CD14-positive monocyte (primary cell): ENCODE measurements around the gene BAHCC1. TPM values are rescaled to one million over a fixed set of nuclear protein-coding genes. Genes with fewer than 3 reads are reported as not detected.

Source experiments
- DNase-seq, 3 donors: peaks; one replicate each; pipeline ENCODE4 v3.0.0-alpha.2; 2011 to 2022
- H2AFZ ChIP-seq: 2 replicates; pipeline ENCODE4 v1.6.0; 2012; ENCODE audit warnings: mild to moderate bottlenecking, low read depth, low read length, inconsistent platforms; ENCODE audit not compliant: insufficient read depth, poor library complexity, severe bottlenecking
- H3K27ac ChIP-seq, 2 donors: 1 replicate in 1 of 2; 2 replicates in 1 of 2; pipeline ENCODE4 v1.5.1; 2012 to 2013; ENCODE audit warnings: low read length in 2 of 2, control low read depth in 1 of 2, inconsistent platforms in 1 of 2, low read depth in 1 of 2, mild to moderate bottlenecking in 1 of 2
- H3K27me3 ChIP-seq, 2 donors: one replicate each; pipeline versions ENCODE4 v1.6.0 to v1.6.1; 2011 to 2013; ENCODE audit warnings: low read length in 2 of 2; ENCODE audit not compliant: control insufficient read depth in 2 of 2, insufficient read depth in 2 of 2
- H3K36me3 ChIP-seq, 2 donors: replicated peaks in 1 of 2; 1 replicate in 1 of 2; 2 replicates in 1 of 2; pipeline versions ENCODE4 v1.5.1 to v1.6.1; 2012 to 2013; ENCODE audit warnings: low read length in 2 of 2, control low read depth in 1 of 2, inconsistent platforms in 1 of 2, mild to moderate bottlenecking in 1 of 2; ENCODE audit not compliant: insufficient read depth in 2 of 2, control insufficient read depth in 1 of 2
- H3K4me1 ChIP-seq, 2 donors: 1 replicate in 1 of 2; 2 replicates in 1 of 2; pipeline versions ENCODE4 v1.5.1 to v1.6.1; 2012 to 2013; ENCODE audit warnings: low read length in 2 of 2, control low read depth in 1 of 2, inconsistent platforms in 1 of 2, mild to moderate bottlenecking in 1 of 2, moderate library complexity in 1 of 2; ENCODE audit not compliant: insufficient read depth in 2 of 2, control insufficient read depth in 1 of 2
- H3K4me2 ChIP-seq: replicated peaks from 2 replicates; pipeline ENCODE3; 2012; ENCODE audit warnings: low read length, moderate library complexity, mild to moderate bottlenecking; ENCODE audit not compliant: poor library complexity, severe bottlenecking; ENCODE audit errors: extremely low read depth
- H3K4me3 ChIP-seq, 3 experiments: fragments of 200-600 bp in 1 of 3; sonication (generic) in 1 of 3; replicated peaks in 1 of 3; 1 replicate in 2 of 3; 2 replicates in 1 of 3; pipeline ENCODE4 v1.5.1; 2011 to 2013; ENCODE audit warnings: low read length in 3 of 3, mild to moderate bottlenecking in 3 of 3, control low read depth in 2 of 3, low read depth in 2 of 3, inconsistent platforms in 1 of 3, moderate library complexity in 1 of 3
- H3K79me2 ChIP-seq: 2 replicates; pipeline ENCODE4 v1.6.0; 2012; ENCODE audit warnings: mild to moderate bottlenecking, control low read depth, inconsistent platforms, low read length, moderate library complexity; ENCODE audit not compliant: insufficient read depth
- H3K9ac ChIP-seq: 2 replicates; pipeline ENCODE4 v1.6.0; 2017; ENCODE audit warnings: low read length, mild to moderate bottlenecking; ENCODE audit not compliant: insufficient read depth, poor library complexity, severe bottlenecking
- H3K9me3 ChIP-seq, 2 donors: replicated peaks in 1 of 2; 1 replicate in 1 of 2; 2 replicates in 1 of 2; pipeline versions ENCODE4 v1.5.1 to v1.6.1; 2012 to 2013; ENCODE audit warnings: low read length in 2 of 2, control low read depth in 1 of 2; ENCODE audit not compliant: control insufficient read depth in 1 of 2, insufficient read depth in 1 of 2
- H4K20me1 ChIP-seq: 2 replicates; pipeline ENCODE4 v1.6.0; 2012; ENCODE audit warnings: mild to moderate bottlenecking, low read length, control low read depth, moderate library complexity; ENCODE audit not compliant: insufficient read depth
- H3K27ac Mint-ChIP-seq, 7 donors: one replicate each; pipeline ENCODE4 v1.8.0; 2020; ENCODE audit warnings: mild to moderate bottlenecking in 7 of 7, mixed read lengths in 7 of 7, moderate library complexity in 6 of 7, inconsistent platforms in 2 of 7
- H3K27me3 Mint-ChIP-seq, 3 donors: one replicate each; pipeline ENCODE4 v1.8.0; 2021 to 2022; ENCODE audit warnings: low read depth in 3 of 3, mild to moderate bottlenecking in 3 of 3, mixed read lengths in 3 of 3, moderate library complexity in 3 of 3, inconsistent platforms in 1 of 3
- H3K36me3 Mint-ChIP-seq, 2 donors: one replicate each; pipeline ENCODE4 v1.8.0; 2020; ENCODE audit warnings: mixed read lengths in 2 of 2, inconsistent platforms in 1 of 2, mild to moderate bottlenecking in 1 of 2
- H3K4me1 Mint-ChIP-seq: one replicate; pipeline ENCODE4 v1.8.0; 2020; ENCODE audit warnings: mild to moderate bottlenecking, mixed read lengths
- H3K4me3 Mint-ChIP-seq, 2 donors: one replicate each; pipeline ENCODE4 v1.8.0; 2020; ENCODE audit warnings: mild to moderate bottlenecking in 2 of 2, mixed read lengths in 2 of 2, moderate library complexity in 1 of 2
- H3K9me3 Mint-ChIP-seq, 7 donors: one replicate each; pipeline ENCODE4 v1.8.0; 2020 to 2022; ENCODE audit warnings: mixed read lengths in 7 of 7, mild to moderate bottlenecking in 6 of 7, moderate library complexity in 6 of 7, inconsistent platforms in 2 of 7
- WGBS: methylation state at CpG from one replicate; pipeline ENCODE4 v1.1.5; 2013; ENCODE audit warnings: missing lambda C conversion rate; ENCODE audit not compliant: insufficient coverage; 5-methylcytosine and 5-hydroxymethylcytosine counted together
- intact Hi-C, 2 donors: fragments of 100-400 bp; cut with micrococcal nuclease; formaldehyde crosslinking; loops; one replicate each; pipeline versions ENCODE4 v1.15.0 to v1.15.1; 2023
- polyA plus RNA-seq, 3 donors: library from polyadenylated mRNA; depleted of rRNA in 1 of 3; unstranded in 2 of 3; stranded (reverse) in 1 of 3; fragments of 300-500 nt in 2 of 3; fragments of >200 nt in 1 of 3; fragmentation: Illumina TruSeq in 2 of 3; gene quantifications; 1 replicate in 2 of 3; 2 replicates in 1 of 3; pipeline ENCODE4 v1.2.3, GENCODE V29; 2012 to 2021
- TF ChIP-seq, protein P1 (sequence below): fragments of 200-600 bp; IDR thresholded peaks from one replicate; pipeline ENCODE4 v1.8.0; 2022; ENCODE audit warnings: antibody characterized with exemption, mild to moderate bottlenecking

The BAHCC1 gene
- polyA plus RNA-seq, 3 donors: 0.11 to 8.8 (median 0.27) TPM

DNA sequence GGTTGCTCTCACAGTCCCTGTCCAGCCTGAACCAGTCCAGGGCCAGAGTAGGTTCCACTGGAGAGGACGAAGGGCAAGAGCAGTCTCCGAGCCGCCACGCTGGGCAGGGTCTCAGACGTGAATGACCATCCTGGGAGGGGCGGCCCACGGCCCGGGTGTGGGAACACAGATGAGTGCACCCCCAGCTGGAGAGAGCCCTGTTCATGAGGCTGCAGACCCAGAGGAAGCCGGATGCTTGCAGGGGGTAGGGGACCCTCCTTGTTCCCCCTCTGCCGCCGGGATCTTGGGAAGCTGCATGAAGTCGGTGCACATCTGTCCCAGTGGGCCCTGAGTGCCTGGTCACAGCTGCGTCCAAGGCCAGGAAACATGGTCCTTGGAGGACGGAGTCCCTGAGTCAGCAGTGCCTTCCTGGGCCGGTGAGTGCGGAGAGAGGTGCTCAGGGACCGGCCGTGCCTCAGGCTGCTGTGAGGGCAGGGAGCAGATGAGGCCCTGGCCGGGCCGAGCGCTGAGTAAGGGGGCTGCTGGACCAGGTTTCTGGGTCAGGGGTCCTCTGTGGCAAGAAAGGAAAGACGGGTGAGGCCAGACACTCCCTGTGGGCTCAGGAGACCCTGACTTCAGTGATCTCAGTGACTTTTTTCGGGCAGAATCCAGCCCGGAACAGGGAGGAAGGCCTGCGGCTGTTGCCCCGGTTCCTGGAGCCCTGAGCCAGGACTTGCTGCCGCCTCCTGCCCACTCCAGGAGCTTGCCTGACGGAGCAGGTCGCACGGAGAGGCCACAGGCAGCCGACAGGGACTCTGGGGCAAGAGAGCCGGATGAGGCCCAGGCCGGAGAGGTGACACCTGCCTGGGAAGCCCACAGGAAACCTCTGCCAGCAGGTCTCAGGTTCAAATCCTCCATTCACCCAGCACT lies 71.6 kb downstream of the BAHCC1 start:
- H3K27ac ChIP-seq: no peak overlapping the region
- no peak overlapping the region for H2AFZ ChIP-seq
- H3K9ac ChIP-seq: no peak overlapping the region
- H3K4me3 Mint-ChIP-seq: no peak overlapping the region
- H3K9me3 ChIP-seq: no peaks in the 10 kb centered on the region
- 93% methylated on average over 32 of the region's 33 CpGs for WGBS
- DNase-seq: no peak
- peaks cover 5% of the 10 kb centered on the region in 2 donors for H3K4me1 ChIP-seq
- H3K9me3 Mint-ChIP-seq: peaks cover 0 to 1% (median 0%) of the 10 kb centered on the region in 7 donors
- H3K27me3 ChIP-seq: no peaks in the 10 kb centered on the region
- TF ChIP-seq, protein P1, sequence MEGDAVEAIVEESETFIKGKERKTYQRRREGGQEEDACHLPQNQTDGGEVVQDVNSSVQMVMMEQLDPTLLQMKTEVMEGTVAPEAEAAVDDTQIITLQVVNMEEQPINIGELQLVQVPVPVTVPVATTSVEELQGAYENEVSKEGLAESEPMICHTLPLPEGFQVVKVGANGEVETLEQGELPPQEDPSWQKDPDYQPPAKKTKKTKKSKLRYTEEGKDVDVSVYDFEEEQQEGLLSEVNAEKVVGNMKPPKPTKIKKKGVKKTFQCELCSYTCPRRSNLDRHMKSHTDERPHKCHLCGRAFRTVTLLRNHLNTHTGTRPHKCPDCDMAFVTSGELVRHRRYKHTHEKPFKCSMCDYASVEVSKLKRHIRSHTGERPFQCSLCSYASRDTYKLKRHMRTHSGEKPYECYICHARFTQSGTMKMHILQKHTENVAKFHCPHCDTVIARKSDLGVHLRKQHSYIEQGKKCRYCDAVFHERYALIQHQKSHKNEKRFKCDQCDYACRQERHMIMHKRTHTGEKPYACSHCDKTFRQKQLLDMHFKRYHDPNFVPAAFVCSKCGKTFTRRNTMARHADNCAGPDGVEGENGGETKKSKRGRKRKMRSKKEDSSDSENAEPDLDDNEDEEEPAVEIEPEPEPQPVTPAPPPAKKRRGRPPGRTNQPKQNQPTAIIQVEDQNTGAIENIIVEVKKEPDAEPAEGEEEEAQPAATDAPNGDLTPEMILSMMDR: no peak
- peaks cover 0 to 3% (median 2%) of the 10 kb centered on the region in 3 donors for H3K27me3 Mint-ChIP-seq
- no peaks in the 10 kb centered on the region for H4K20me1 ChIP-seq
- H3K4me3 ChIP-seq: no peak overlapping the region
- H3K36me3 ChIP-seq: peaks cover 0 to 8% of the 10 kb centered on the region in 2 donors
- intact Hi-C loops: no loop called here
- H3K27ac Mint-ChIP-seq: no peak overlapping the region
- H3K36me3 Mint-ChIP-seq: peaks cover 5 to 39% of the 10 kb centered on the region in 2 donors
- H3K4me2 ChIP-seq: no peak overlapping the region
- peaks cover 3% of the 10 kb centered on the region for H3K4me1 Mint-ChIP-seq
- H3K79me2 ChIP-seq: no peaks in the 10 kb centered on the region

DNA sequence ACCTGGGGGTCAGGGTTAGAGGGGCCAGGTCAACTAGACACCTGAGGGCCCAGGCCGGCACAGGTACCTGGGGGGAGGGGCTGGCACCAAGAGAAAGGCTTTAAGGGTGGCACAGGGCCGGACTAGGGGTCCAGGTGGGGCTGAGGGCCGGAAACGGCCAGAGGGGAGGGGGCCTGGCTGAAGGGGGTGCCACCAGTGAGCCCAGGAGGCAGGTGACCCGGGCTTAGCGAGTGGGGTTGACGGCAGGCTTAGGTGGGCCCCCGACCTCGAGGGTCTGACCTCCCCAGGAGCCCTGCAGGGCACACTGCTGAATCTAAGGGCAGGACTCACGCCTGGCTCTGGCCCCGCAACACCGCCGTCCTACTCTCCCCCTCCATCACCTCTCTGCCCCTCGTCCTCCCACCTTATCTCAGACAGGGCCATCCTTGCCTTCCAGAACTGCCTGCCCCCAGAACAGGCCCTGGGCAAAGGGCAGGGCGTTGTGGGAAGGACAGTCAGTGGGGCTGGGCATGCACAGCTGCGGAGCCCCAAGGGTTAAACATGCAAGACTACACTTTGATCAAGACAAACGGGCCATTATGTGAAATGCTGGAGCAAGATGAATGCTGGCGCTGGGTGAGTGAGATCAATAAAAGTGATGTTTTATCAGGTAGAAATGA lies 73.0 kb downstream of the BAHCC1 start:
- Histone ChIP-seq H4K20me1 (no peaks in the 10 kb centered on the region), H3K9ac (no peak overlapping the region), H3K4me2 (no peak overlapping the region), H3K4me3 (no peak overlapping the region), H3K27me3 (no peaks in the 10 kb centered on the region), H3K79me2 (no peaks in the 10 kb centered on the region), H3K27ac (no peak overlapping the region), H2AFZ (no peak overlapping the region), H3K4me1 (peaks cover 4 to 5% of the 10 kb centered on the region in 2 donors), H3K9me3 (peaks cover 0 to 3% of the 10 kb centered on the region in 2 donors), H3K36me3 (no peaks in the 10 kb centered on the region)
- intact Hi-C loops: no loop called here
- Mint-ChIP-seq H3K9me3 (peaks cover 2 to 6% (median 4%) of the 10 kb centered on the region in 7 donors), H3K4me3 (no peak overlapping the region), H3K4me1 (peaks cover 3% of the 10 kb centered on the region), H3K36me3 (peaks cover 3 to 26% of the 10 kb centered on the region in 2 donors), H3K27me3 (peaks cover 1 to 6% (median 2%) of the 10 kb centered on the region in 3 donors), H3K27ac (no peak overlapping the region)
- DNase-seq: no peak
- TF ChIP-seq, protein P1: no peak
- WGBS: 89% methylated on average over 17 of the region's 18 CpGs
